ENCODE measurements around the gene ARMH1.

ARMH1 gene

GRCh38 chr1:44717156-44717555, 42.6 kb downstream of the ARMH1 start:
- H3K4me3 ChIP-seq: no peak overlapping the region
- H3K27ac ChIP-seq: no peak overlapping the region

GRCh38 chr1:44717653-44718052, 43.1 kb downstream of the ARMH1 start:
- H3K4me3 ChIP-seq: no peak overlapping the region
- no peak overlapping the region for H3K27ac ChIP-seq

GRCh38 chr1:44718091-44718490, 43.6 kb downstream of the ARMH1 start:
- no peak overlapping the region for H3K4me3 ChIP-seq
- H3K27ac ChIP-seq: no peak overlapping the region

- H3K27ac ChIP-seq: no peak overlapping the region
- no peak overlapping the region for H3K4me3 ChIP-seq
Measured at GRCh38 chr1:44719318-44719717, 44.8 kb downstream of the ARMH1 start.

- Histone ChIP-seq H3K4me3 (no peak overlapping the region), H3K27ac (peak overlapping the region in 1 of 21 experiments; percentile 5)
Measured at GRCh38 chr1:44720281-44720680, 45.8 kb downstream of the ARMH1 start.

GRCh38 chr1:44721485-44722361, 47.2 kb downstream of the ARMH1 start:
- H3K4me3 ChIP-seq: no peak overlapping the region
- H3K27ac ChIP-seq: peak overlapping the region in 18 of 21 experiments; percentile 16 to 92 (median 70)

DNA sequence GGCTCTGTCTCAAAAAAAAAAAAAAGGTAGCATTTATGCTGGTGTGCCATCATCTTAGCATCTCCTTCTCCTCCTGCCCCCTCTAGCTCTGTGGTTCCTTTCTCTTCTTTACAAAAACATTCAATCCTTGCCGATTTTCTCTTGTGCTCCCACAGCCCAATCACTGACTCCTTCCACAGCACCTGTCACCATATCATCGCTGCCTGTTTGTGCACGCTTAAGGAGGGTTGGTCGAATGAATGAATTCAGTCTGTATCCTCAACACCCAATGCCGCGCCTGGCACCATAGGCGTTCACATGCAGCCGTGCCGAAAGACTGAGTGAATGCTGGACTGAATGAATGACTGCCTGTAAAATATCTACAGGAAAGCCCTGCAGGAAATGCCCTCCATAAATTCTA, 48.5 kb downstream of the ARMH1 start:
- Histone ChIP-seq H3K27ac (peak overlapping the region in 3 of 21 experiments; percentile 36 to 73 (median 60)), H3K4me3 (no peak overlapping the region)

GRCh38 chr1:44723496-44724295, 49.2 kb downstream of the ARMH1 start:
- Histone ChIP-seq H3K4me3 (no peak overlapping the region), H3K27ac (peak overlapping the region in 5 of 21 experiments; percentile 3 to 73 (median 60))

- H3K4me3 ChIP-seq: no peak overlapping the region
- peak overlapping the region in 3 of 21 experiments; percentile 60 to 73 (median 68) for H3K27ac ChIP-seq
Measured at GRCh38 chr1:44724296-44724954, 49.9 kb downstream of the ARMH1 start.

DNA sequence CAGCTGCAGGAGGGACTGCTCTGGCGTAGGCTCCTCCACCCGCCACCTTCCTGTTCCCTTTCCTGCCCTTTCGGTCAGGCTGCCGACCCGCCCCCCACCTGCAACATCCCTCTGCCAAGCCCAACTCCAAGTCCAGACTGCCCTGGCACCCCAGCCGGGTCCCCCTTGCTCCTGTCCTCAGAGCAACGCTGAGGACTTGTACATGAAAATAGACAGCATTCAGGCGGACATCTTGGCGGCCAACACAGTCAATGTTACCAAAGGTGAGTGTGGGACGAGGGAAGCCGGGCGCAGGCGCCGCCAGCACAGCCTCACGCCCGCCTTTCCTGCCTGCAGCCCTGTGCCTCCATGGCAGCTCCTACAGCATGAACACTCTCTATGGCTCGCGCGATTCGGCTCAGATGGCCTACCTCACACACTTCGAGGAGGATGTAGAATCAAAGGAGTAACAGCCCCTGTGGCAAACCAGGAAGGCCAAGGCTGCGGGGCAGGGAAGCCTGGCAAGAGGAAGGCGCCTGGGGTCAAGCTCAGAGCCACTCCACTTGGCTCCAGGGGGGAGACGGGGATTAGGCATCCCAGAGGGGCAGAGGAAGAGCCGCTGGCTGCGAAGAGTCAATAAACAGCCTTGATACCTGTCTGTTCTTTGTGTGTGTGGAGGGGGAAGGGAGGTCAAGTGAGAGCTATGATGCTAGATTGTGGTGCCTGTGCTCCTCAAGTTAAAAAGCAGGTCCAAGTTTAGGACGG, 50.6 kb downstream of the ARMH1 start:
- Histone ChIP-seq H3K4me3 (no peak overlapping the region), H3K27ac (peak overlapping the region in 1 of 21 experiments; percentile 68)

- Histone ChIP-seq H3K4me3 (peak within 1 kb of the TSS in 5 of 7 experiments; percentile 0 to 18 (median 8)), H3K27ac (peak within 1 kb of the TSS in 20 of 21 experiments; percentile 84 to 100 (median 94))
Measured at GRCh38 chr1:44730741-44731512, 56.4 kb downstream of the ARMH1 start, which contains the start of gene RNU5D-1. Gene RNU5D-1 (minus strand): TSS chr1:44731170.

DNA sequence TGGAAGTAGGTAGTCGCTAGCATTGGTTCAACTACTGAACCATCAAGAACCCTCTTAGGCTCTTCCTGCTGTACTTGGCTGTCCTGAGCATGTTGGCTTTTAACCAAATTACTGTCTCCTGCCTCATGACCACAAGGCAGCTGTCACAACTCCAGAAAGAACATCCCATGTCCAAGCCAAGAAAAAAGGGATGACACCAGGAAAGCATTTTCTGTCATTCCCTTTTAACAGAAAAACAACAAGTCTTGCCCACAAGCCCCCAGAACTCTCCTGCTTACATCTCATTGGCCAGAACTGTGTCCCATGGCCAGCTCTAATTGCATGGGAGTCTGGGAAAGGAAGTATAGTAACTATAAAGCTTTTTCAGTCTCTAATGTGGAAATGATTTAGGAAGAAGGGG, 58.9 kb downstream of the ARMH1 start:
- H3K4me3 ChIP-seq: no peak overlapping the region
- H3K27ac ChIP-seq: peak overlapping the region in 4 of 21 experiments; percentile 0 to 31 (median 20)

- H3K27ac ChIP-seq: peak overlapping the region in 4 of 21 experiments; percentile 0 to 31 (median 20)
- no peak overlapping the region for H3K4me3 ChIP-seq
Measured at GRCh38 chr1:44733784-44734183, 59.3 kb downstream of the ARMH1 start.

DNA sequence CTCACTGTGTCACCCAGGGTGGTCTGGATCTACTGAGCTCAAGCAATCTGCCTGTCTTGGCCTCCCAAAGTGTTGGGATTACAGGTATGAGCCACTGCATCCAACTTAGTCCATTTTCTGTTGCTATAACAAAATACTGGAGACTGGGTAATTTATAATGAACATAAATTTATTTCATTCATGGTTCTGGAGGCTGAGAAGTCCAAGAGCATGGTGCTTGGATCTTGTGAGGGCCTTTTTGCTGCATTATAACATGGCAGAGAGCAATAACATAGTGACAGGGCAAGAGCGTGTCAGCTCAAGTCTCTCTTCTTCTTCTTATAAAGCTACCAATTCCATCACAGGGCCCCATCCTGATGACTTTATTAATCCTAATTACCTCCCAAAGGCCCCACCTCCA, 61.5 kb downstream of the ARMH1 start:
- H3K4me3 ChIP-seq: no peak overlapping the region
- H3K27ac ChIP-seq: no peak overlapping the region

DNA sequence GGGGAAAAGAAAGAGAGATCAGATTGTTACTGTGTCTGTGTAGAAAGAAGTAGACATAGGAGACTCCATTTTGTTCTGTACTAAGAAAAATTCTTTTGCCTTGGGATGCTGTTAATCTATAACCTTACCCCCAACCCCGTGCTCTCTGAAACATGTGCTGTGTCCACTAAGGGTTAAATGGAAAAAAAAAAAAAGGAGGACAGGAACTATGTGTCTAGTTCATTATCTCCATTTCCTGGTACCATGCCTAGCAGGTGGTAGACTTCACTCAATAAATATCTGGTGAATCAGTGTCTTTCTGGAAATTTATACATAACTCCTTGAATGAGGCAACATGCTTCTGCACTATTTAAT, 64.4 kb downstream of the ARMH1 start:
- Histone ChIP-seq H3K4me3 (peak overlapping the region; percentile 35 to 48 (median 42)), H3K27ac (peak overlapping the region in 20 of 21 experiments; percentile 70 to 89 (median 82))

- peak within 1 kb of the TSS; percentile 35 to 48 (median 42) for H3K4me3 ChIP-seq
- peak within 1 kb of the TSS in 20 of 21 experiments; percentile 70 to 89 (median 82) for H3K27ac ChIP-seq
Measured at GRCh38 chr1:44739307-44740178, 65.0 kb downstream of the ARMH1 start, which contains the start of gene KIF2C. Gene KIF2C (plus strand): TSS chr1:44739837. CDS start chr1:44739933, 96 bp downstream.

DNA sequence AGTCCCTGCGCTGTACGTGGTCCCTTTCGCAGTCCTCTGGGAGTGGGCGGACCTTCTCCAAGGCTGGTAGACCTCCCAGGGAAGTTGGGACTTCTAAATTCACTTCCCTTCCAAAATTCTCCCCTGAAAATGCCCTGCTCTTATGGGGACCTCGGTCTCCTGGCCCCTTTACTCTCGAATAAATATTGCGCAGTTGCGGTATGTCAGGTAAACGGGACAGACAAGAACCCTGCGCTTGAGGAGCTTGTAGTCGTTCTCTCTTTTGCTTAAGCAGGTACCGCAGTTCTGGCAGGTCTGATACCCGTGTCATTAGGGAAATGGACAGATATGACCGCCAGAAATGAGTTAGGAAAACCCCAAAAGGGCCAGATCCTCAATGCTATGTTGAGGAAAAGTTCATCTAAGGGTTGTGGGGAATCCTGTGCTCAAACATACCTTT, 65.7 kb downstream of the ARMH1 start:
- H3K27ac ChIP-seq: peak overlapping the region in 7 of 21 experiments; percentile 3 to 88 (median 81)
- peak overlapping the region; percentile 35 to 48 (median 42) for H3K4me3 ChIP-seq
